Activated CD4-positive, alpha-beta memory T cell treated with anti-CD3 and anti-CD28 coated beads, Interleukin-2, amount 10 ng/mL, durations not matched to agents 7 days and 5 days (primary cell): Measurements from ENCODE around the gene KIAA0513. TPM values are rescaled to one million over a fixed set of nuclear protein-coding genes. Genes with fewer than 3 reads are reported as not detected.
"Not testable (repeated sequence)": the region's sequence is repeated elsewhere in the genome, so short reads cannot be mapped to it uniquely, and the experiment has no call there.

Experiments
- CTCF ChIA-PET: fragments of 350-600 bp; sonication (Branson Sonifier 250); formaldehyde crosslinking; loops from one replicate; lab custom pipeline; 2021; ENCODE audit warnings: antibody characterized with exemption, inconsistent platforms; lab: Charles Lee
- POLR2A ChIA-PET: fragments of 350-600 bp; sonication (Branson Sonifier 250); formaldehyde crosslinking; loops from one replicate; lab custom pipeline; 2021; ENCODE audit warnings: antibody characterized with exemption; lab: Charles Lee
- DNase-seq: peaks from one replicate; pipeline ENCODE4 v3.0.0-alpha.2; 2020
- H3K27ac Mint-ChIP-seq: one replicate; pipeline ENCODE4 v1.8.0; 2021; ENCODE audit warnings: mild to moderate bottlenecking, mixed read lengths
- H3K27me3 Mint-ChIP-seq: one replicate; pipeline ENCODE4 v1.8.0; 2021; ENCODE audit warnings: mixed read lengths
- H3K36me3 Mint-ChIP-seq: one replicate; pipeline ENCODE4 v1.8.0; 2021; ENCODE audit warnings: low read depth, mixed read lengths
- H3K4me1 Mint-ChIP-seq: one replicate; pipeline ENCODE4 v1.8.0; 2021; ENCODE audit warnings: mixed read lengths
- H3K4me3 Mint-ChIP-seq: one replicate; pipeline ENCODE4 v1.8.0; 2021; ENCODE audit warnings: mild to moderate bottlenecking, mixed read lengths
- H3K9me3 Mint-ChIP-seq: one replicate; pipeline ENCODE4 v1.8.0; 2021; ENCODE audit warnings: mixed read lengths
- total RNA-seq, 2 experiments: library from RNA; stranded (reverse); gene quantifications; one replicate each; pipeline ENCODE4 v1.2.3, GENCODE V29; 2021

KIAA0513 gene
- total RNA-seq, 2 experiments from 2014 or later: 7.4 to 7.9 TPM

GRCh38 chr16:85107532-85107931 lies 79.9 kb downstream of the KIAA0513 start:
- no peak for DNase-seq
- Mint-ChIP-seq H3K27me3 (no peaks in the 10 kb centered on the region), H3K9me3 (no peaks in the 10 kb centered on the region), H3K36me3 (no peaks in the 10 kb centered on the region), H3K27ac (no peak overlapping the region), H3K4me1 (peaks cover 26% of the 10 kb centered on the region), H3K4me3 (no peak overlapping the region)
- ChIA-PET CTCF (no interaction called here), POLR2A (no interaction called here)

- no peaks in the 10 kb centered on the region for H3K36me3 Mint-ChIP-seq
- ChIA-PET CTCF (no interaction called here), POLR2A (no interaction called here)
- H3K4me3 Mint-ChIP-seq: no peak overlapping the region
- H3K4me1 Mint-ChIP-seq: peaks cover 9% of the 10 kb centered on the region
- no peaks in the 10 kb centered on the region for H3K27me3 Mint-ChIP-seq
- no peak overlapping the region for H3K27ac Mint-ChIP-seq
- no peaks in the 10 kb centered on the region for H3K9me3 Mint-ChIP-seq
- no peak for DNase-seq
Measured at GRCh38 chr16:85110105-85110504, 82.5 kb downstream of the KIAA0513 start.

- Mint-ChIP-seq H3K4me1 (peaks cover 6% of the 10 kb centered on the region), H3K27me3 (no peaks in the 10 kb centered on the region), H3K9me3 (no peaks in the 10 kb centered on the region), H3K36me3 (no peaks in the 10 kb centered on the region), H3K4me3 (no peak overlapping the region), H3K27ac (no peak overlapping the region)
- ChIA-PET CTCF (no interaction called here), POLR2A (no interaction called here)
- DNase-seq: no peak
Measured at GRCh38 chr16:85111184-85111583, 83.6 kb downstream of the KIAA0513 start.

GRCh38 chr16:85112364-85112763 lies 84.8 kb downstream of the KIAA0513 start, which contains the start of gene CIBAR2:
TSS of gene CIBAR2 (minus strand) at chr16:85112472. CDS start at chr16:85112352, 120 bp downstream.
- DNase-seq: no peak
- H3K4me3 Mint-ChIP-seq: no peak within 1 kb of the TSS
- H3K36me3 Mint-ChIP-seq: no peaks in the 10 kb centered on the region
- H3K9me3 Mint-ChIP-seq: no peaks in the 10 kb centered on the region
- CTCF ChIA-PET: interaction anchor here (0.9 to 1.4 kb wide), 4 partner anchors 8 to 57 kb away, joined by 3 to 4 read pairs (median 3); no protein-coding TSS in a partner anchor
- no peak within 1 kb of the TSS for H3K27ac Mint-ChIP-seq
- H3K27me3 Mint-ChIP-seq: no peaks in the 10 kb centered on the region
- POLR2A ChIA-PET: no interaction called here
- H3K4me1 Mint-ChIP-seq: peaks cover 10% of the 10 kb centered on the region

- Mint-ChIP-seq H3K27ac (no peak overlapping the region), H3K4me3 (no peak overlapping the region), H3K4me1 (peaks cover 10% of the 10 kb centered on the region), H3K36me3 (no peaks in the 10 kb centered on the region), H3K9me3 (no peaks in the 10 kb centered on the region), H3K27me3 (no peaks in the 10 kb centered on the region)
- DNase-seq: no peak
- ChIA-PET POLR2A (no interaction called here), CTCF (interaction anchor here (1.1 to 1.4 kb wide), 3 partner anchors 8 to 58 kb away, joined by 3 to 4 read pairs (median 3); no protein-coding TSS in a partner anchor)
Measured at GRCh38 chr16:85113168-85113733, 85.7 kb downstream of the KIAA0513 start.

- POLR2A ChIA-PET: no interaction called here
- CTCF ChIA-PET: interaction anchor here (1.4 to 1.5 kb wide), 3 partner anchors 8 to 17 kb away, joined by 3 to 22 read pairs (median 4); no protein-coding TSS in a partner anchor
- DNase-seq: no peak
Measured at GRCh38 chr16:85113913-85114312, 86.3 kb downstream of the KIAA0513 start.

GRCh38 chr16:85114909-85115567 lies 87.4 kb downstream of the KIAA0513 start:
- H3K9me3 Mint-ChIP-seq: no peaks in the 10 kb centered on the region

More at GRCh38 chr16:85113913-85114312, 86.3 kb downstream of the KIAA0513 start:
- no peak overlapping the region for H3K27ac Mint-ChIP-seq
- H3K9me3 Mint-ChIP-seq: no peaks in the 10 kb centered on the region
- H3K4me3 Mint-ChIP-seq: no peak overlapping the region
- H3K4me1 Mint-ChIP-seq: peaks cover 10% of the 10 kb centered on the region
- no peaks in the 10 kb centered on the region for H3K36me3 Mint-ChIP-seq
- H3K27me3 Mint-ChIP-seq: no peaks in the 10 kb centered on the region

GRCh38 chr16:85117418-85117817 lies 89.8 kb downstream of the KIAA0513 start:
- peaks cover 10% of the 10 kb centered on the region for H3K4me1 Mint-ChIP-seq
- DNase-seq: no peak
- no peak overlapping the region for H3K4me3 Mint-ChIP-seq
- no peaks in the 10 kb centered on the region for H3K9me3 Mint-ChIP-seq
- no peaks in the 10 kb centered on the region for H3K36me3 Mint-ChIP-seq
- no peak overlapping the region for H3K27ac Mint-ChIP-seq
- H3K27me3 Mint-ChIP-seq: no peaks in the 10 kb centered on the region
- ChIA-PET CTCF (interaction anchor here (0.7 kb wide), 1 partner anchor 240 kb away, joined by 3 read pairs; no protein-coding TSS in a partner anchor), POLR2A (no interaction called here)

More at GRCh38 chr16:85114909-85115567, 87.4 kb downstream of the KIAA0513 start:
- H3K27me3 Mint-ChIP-seq: no peaks in the 10 kb centered on the region
- H3K27ac Mint-ChIP-seq: peak overlapping the region; percentile 66
- DNase-seq: peak; percentile 85
- ChIA-PET POLR2A (no interaction called here), CTCF (interaction anchor here (0.8 to 1.5 kb wide), 18 partner anchors 8 to 191 kb away, joined by 3 to 22 read pairs (median 3); no protein-coding TSS in a partner anchor)
- H3K4me3 Mint-ChIP-seq: peak overlapping the region; percentile 58
- peaks cover 10% of the 10 kb centered on the region for H3K4me1 Mint-ChIP-seq
- no peaks in the 10 kb centered on the region for H3K36me3 Mint-ChIP-seq

GRCh38 chr16:85120006-85120340 lies 92.4 kb downstream of the KIAA0513 start:
- no peaks in the 10 kb centered on the region for H3K36me3 Mint-ChIP-seq
- H3K4me1 Mint-ChIP-seq: peaks cover 6% of the 10 kb centered on the region
- CTCF ChIA-PET: interaction anchor here (0.6 to 0.9 kb wide), 2 partner anchors 84 to 180 kb away, joined by 3 to 4 read pairs; no protein-coding TSS in a partner anchor
- H3K4me3 Mint-ChIP-seq: no peak overlapping the region
- no peaks in the 10 kb centered on the region for H3K9me3 Mint-ChIP-seq
- peaks cover 2% of the 10 kb centered on the region for H3K27me3 Mint-ChIP-seq
- POLR2A ChIA-PET: no interaction called here
- H3K27ac Mint-ChIP-seq: no peak overlapping the region
- no peak for DNase-seq

- H3K36me3 Mint-ChIP-seq, H3K27me3 Mint-ChIP-seq, H3K9me3 Mint-ChIP-seq, H3K27ac Mint-ChIP-seq, H3K4me1 Mint-ChIP-seq, POLR2A ChIA-PET, DNase-seq, H3K4me3 Mint-ChIP-seq: not testable (repeated sequence)
- CTCF ChIA-PET: interaction anchor here (0.7 to 1.4 kb wide), 3 partner anchors 9 to 724 kb away, joined by 3 to 5 read pairs (median 4); no protein-coding TSS in a partner anchor
Measured at GRCh38 chr16:85123441-85123840, 95.8 kb downstream of the KIAA0513 start.

- H3K4me1 Mint-ChIP-seq: no peaks in the 10 kb centered on the region
- no peak overlapping the region for H3K27ac Mint-ChIP-seq
- DNase-seq: no peak
- H3K9me3 Mint-ChIP-seq: no peaks in the 10 kb centered on the region
- H3K36me3 Mint-ChIP-seq: no peaks in the 10 kb centered on the region
- H3K27me3 Mint-ChIP-seq: peaks cover 2% of the 10 kb centered on the region
- ChIA-PET POLR2A (no interaction called here), CTCF (interaction anchor here (1.2 to 1.4 kb wide), 2 partner anchors 9 to 12 kb away, joined by 3 to 5 read pairs; partner anchors contain the start of gene CIBAR2)
- H3K4me3 Mint-ChIP-seq: no peak overlapping the region
Measured at GRCh38 chr16:85123891-85124635, 96.5 kb downstream of the KIAA0513 start.

- no peaks in the 10 kb centered on the region for H3K4me1 Mint-ChIP-seq
- H3K27me3 Mint-ChIP-seq: peaks cover 2% of the 10 kb centered on the region
- H3K4me3 Mint-ChIP-seq: no peak overlapping the region
- no peak for DNase-seq
- H3K36me3 Mint-ChIP-seq: no peaks in the 10 kb centered on the region
- no peak overlapping the region for H3K27ac Mint-ChIP-seq
- no peaks in the 10 kb centered on the region for H3K9me3 Mint-ChIP-seq
- CTCF ChIA-PET: interaction anchor here (1.2 kb wide), 1 partner anchor 12 kb away, joined by 3 read pairs; the partner anchor contains the start of gene CIBAR2
- POLR2A ChIA-PET: no interaction called here
Measured at GRCh38 chr16:85124636-85125346, 97.2 kb downstream of the KIAA0513 start.
